ENCODE results near the gene STMN3.
A peak's percentile ranks its signal among the peaks of the same experiment; 100 is the strongest.

Gene STMN3

GRCh38 chr20:63686492-63687321 lies 33.5 kb upstream of the STMN3 start:
- TF ChIP-seq, protein P1, sequence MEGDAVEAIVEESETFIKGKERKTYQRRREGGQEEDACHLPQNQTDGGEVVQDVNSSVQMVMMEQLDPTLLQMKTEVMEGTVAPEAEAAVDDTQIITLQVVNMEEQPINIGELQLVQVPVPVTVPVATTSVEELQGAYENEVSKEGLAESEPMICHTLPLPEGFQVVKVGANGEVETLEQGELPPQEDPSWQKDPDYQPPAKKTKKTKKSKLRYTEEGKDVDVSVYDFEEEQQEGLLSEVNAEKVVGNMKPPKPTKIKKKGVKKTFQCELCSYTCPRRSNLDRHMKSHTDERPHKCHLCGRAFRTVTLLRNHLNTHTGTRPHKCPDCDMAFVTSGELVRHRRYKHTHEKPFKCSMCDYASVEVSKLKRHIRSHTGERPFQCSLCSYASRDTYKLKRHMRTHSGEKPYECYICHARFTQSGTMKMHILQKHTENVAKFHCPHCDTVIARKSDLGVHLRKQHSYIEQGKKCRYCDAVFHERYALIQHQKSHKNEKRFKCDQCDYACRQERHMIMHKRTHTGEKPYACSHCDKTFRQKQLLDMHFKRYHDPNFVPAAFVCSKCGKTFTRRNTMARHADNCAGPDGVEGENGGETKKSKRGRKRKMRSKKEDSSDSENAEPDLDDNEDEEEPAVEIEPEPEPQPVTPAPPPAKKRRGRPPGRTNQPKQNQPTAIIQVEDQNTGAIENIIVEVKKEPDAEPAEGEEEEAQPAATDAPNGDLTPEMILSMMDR (IDR thresholded peaks at IDR 0.05): no peak
- no peak for DNase-seq (ENCODE audit: low spot score)
- H3K27ac ChIP-seq: peak overlapping the region; percentile 68 to 81
- peak overlapping the region; percentile 19 for H3K4me3 ChIP-seq

- H3K4me3 ChIP-seq: peak overlapping the region; percentile 19
- TF ChIP-seq, protein P1 (IDR thresholded peaks at IDR 0.05): no peak
- no peak for DNase-seq (ENCODE audit: low spot score)
Observed at GRCh38 chr20:63686094-63686491, 32.9 kb upstream of the STMN3 start.

DNA sequence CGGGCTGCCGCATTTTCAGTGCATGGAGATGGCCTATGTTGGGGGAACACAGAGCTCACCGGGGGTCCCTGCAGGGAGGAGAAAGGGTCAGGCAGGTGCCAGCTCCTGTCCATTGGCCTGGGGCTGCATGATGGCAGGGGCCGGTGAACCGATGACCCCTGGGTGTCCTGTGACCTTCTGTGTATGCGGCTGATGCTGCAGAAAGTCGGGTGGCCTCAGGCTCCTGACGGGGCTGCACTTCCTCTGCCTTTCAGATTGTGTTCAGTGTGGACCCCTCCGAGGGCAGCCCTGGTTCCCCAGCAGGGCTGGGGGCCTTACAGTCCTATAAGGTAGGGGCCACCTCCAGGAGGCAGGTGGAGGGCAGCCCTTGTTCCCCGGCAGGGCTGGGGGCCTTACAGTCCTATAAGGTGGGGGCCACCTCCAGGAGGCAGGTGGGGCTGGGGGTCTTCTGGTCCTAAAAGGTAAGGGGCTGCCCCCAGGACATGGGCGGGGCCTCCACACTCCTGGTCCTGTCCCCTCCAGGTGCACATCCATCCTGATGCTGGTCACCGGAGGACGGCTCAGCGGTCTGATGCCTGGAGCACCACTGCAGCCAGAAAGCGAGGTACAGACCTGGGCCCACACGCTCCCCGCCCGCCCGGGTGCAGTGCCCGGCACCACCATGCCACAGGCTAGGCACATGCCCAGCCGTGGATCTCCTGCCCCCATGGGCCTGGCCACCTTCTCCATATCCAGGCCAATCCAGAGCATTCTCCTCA lies 32.2 kb upstream of the STMN3 start:
- no peak overlapping the region for H3K4me3 ChIP-seq
- peak overlapping the region; percentile 68 to 81 for H3K27ac ChIP-seq
- DNase-seq (ENCODE audit: low spot score): no peak
- TF ChIP-seq, protein P1 (IDR thresholded peaks at IDR 0.05): no peak

More at GRCh38 chr20:63686094-63686491, 32.9 kb upstream of the STMN3 start:
- peak overlapping the region; percentile 68 to 81 for H3K27ac ChIP-seq

- H3K4me3 ChIP-seq: peak overlapping the region; percentile 29
- peak; percentile 93 for DNase-seq (ENCODE audit: low spot score)
- TF ChIP-seq, protein P1 (IDR thresholded peaks at IDR 0.05): no peak
- peak overlapping the region; percentile 68 to 91 for H3K27ac ChIP-seq
Observed at GRCh38 chr20:63682384-63683139, 29.3 kb upstream of the STMN3 start.

- no peak for DNase-seq (ENCODE audit: low spot score)
- no peak overlapping the region for H3K4me3 ChIP-seq
- TF ChIP-seq, protein P1 (IDR thresholded peaks at IDR 0.05): no peak
- peak overlapping the region; percentile 68 to 91 for H3K27ac ChIP-seq
Observed at GRCh38 chr20:63681609-63682142, 28.5 kb upstream of the STMN3 start.

DNA sequence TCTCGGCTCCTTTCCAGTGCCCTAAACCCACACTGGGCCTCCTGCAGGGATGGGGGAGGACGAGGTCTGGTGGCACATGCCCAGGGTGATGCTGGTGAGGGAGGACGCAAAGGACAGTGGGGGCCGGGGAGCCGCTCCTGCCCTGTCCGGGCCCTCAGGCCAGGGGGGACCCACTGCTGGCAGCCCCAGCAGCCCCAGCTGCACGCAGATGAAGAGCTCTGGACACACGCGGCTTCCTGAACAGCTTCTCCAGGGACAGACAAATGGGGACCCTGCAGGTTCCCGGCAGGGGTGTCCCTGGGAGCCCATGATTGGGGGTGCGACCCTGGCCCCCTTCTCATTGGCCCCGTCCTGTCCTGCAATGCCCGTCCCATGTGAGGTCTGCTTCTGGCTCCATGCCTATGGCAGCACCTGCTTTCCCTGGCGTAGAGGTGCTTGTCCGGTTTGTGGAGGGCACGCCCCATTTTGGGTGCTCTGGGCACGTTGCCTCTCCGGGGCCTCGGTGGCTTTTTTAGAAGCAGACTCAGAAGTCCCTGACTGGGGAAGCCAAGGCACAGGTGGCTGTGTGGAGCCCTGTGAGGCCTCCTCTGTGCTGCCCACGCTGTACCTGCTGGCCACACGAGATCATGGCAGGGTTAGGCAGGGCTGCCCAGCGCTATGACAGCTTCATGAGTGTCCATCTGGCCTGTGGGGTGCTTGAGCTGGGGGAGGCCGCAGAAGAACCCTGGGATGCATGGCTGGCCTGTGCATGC lies 27.8 kb upstream of the STMN3 start:
- Histone ChIP-seq H3K27ac (peak overlapping the region; percentile 68 to 91), H3K4me3 (no peak overlapping the region)
- TF ChIP-seq, protein P1 (IDR thresholded peaks at IDR 0.05): no peak
- no peak for DNase-seq (ENCODE audit: low spot score)
